HG02870 (cell line): ENCODE measurements around the gene SLC8A3.
A peak's percentile ranks its signal among the peaks of the same experiment; 100 is the strongest.
"Not testable (repeated sequence)": the region's sequence is repeated elsewhere in the genome, so short reads cannot be mapped to it uniquely, and the experiment has no call there.

ENCODE experiments used
- ATAC-seq: cut with Tn5 transposase; IDR thresholded peaks from one replicate; pipeline ENCODE4 v1.9.1; 2021; ENCODE audit warnings: mild to moderate bottlenecking, moderate library complexity; ENCODE audit not compliant: unreplicated experiment

SLC8A3 gene

GRCh38 chr14:70188659-70189455 lies at the start of gene SLC8A3:
SLC8A3 (minus strand) TSS chr14:70188951; CDS start chr14:70168422, 20,529 bp downstream.
- no peak for ATAC-seq

- no peak for ATAC-seq
Measured at GRCh38 chr14:70237710-70238109, 49.0 kb upstream of the SLC8A3 start.

GRCh38 chr14:70234066-70234950 lies 45.6 kb upstream of the SLC8A3 start:
- ATAC-seq, result no peak

- ATAC-seq, result not testable (repeated sequence)
Measured at GRCh38 chr14:70231756-70232544, 43.2 kb upstream of the SLC8A3 start.

GRCh38 chr14:70229877-70230640 lies 41.3 kb upstream of the SLC8A3 start:
- not testable (repeated sequence) for ATAC-seq

- no peak for ATAC-seq
Measured at GRCh38 chr14:70213721-70214282, 25.1 kb upstream of the SLC8A3 start.

GRCh38 chr14:70212752-70213151 lies 24.0 kb upstream of the SLC8A3 start:
- ATAC-seq, result no peak

- no peak for ATAC-seq
Measured at GRCh38 chr14:70208380-70208779, 19.6 kb upstream of the SLC8A3 start.

- ATAC-seq, result no peak
Measured at GRCh38 chr14:70203686-70204085, 14.9 kb upstream of the SLC8A3 start.

GRCh38 chr14:70201994-70202393 lies 13.2 kb upstream of the SLC8A3 start:
- ATAC-seq, result no peak

- no peak for ATAC-seq
Measured at GRCh38 chr14:70193396-70193795, 4.6 kb upstream of the SLC8A3 start.

GRCh38 chr14:70192915-70193314 lies 4.2 kb upstream of the SLC8A3 start:
- ATAC-seq, result no peak

GRCh38 chr14:70190156-70190555 lies 1.4 kb upstream of the SLC8A3 start:
- ATAC-seq, result no peak

- ATAC-seq, result no peak
Measured at GRCh38 chr14:70189456-70190077, 816 bp upstream of the SLC8A3 start.

- no peak for ATAC-seq
Measured at GRCh38 chr14:70188322-70188658, 461 bp downstream of the SLC8A3 start.

GRCh38 chr14:70186900-70187451 lies 1.8 kb downstream of the SLC8A3 start:
- ATAC-seq, result no peak

GRCh38 chr14:70183991-70184390 lies 4.8 kb downstream of the SLC8A3 start:
- peak; percentile 71 for ATAC-seq

- no peak for ATAC-seq
Measured at GRCh38 chr14:70181276-70181675, 7.5 kb downstream of the SLC8A3 start.

- no peak for ATAC-seq
Measured at GRCh38 chr14:70180718-70181117, 8.0 kb downstream of the SLC8A3 start.
